ENCODE results near the gene C1QTNF8. TPM values are rescaled to one million over a fixed set of nuclear protein-coding genes. Genes with fewer than 3 reads are reported as not detected.

The C1QTNF8 gene
- total RNA-seq, 2 donors from 2014 or later: 4.3 to 7.0 TPM

- Histone ChIP-seq H3K27me3 (replicated peaks; ENCODE audit: insufficient read depth) (no peaks in the 10 kb centered on the region), H3K27ac (no peak overlapping the region)
Measured at GRCh38 chr16:1058216-1058615, 37.8 kb downstream of the C1QTNF8 start.

GRCh38 chr16:1057252-1057932, 38.7 kb downstream of the C1QTNF8 start:
- no peak for ATAC-seq (ENCODE audit: insufficient number of reproducible peaks, low FRiP score, low read depth)

More at GRCh38 chr16:1058216-1058615, 37.8 kb downstream of the C1QTNF8 start:
- Histone ChIP-seq H3K36me3 (no peaks in the 10 kb centered on the region), H3K4me1 (ENCODE audit: control insufficient read depth in 1 of 2, low read depth in 2 of 2) (peaks cover 4 to 6% of the 10 kb centered on the region in 2 donors), H3K9me3 (no peaks in the 10 kb centered on the region), H3K4me3 (no peak overlapping the region)
- DNase-seq (ENCODE audit: low spot score) (no peak), ATAC-seq (ENCODE audit: insufficient number of reproducible peaks, low FRiP score, low read depth) (no peak)
- TF ChIP-seq CTCF (IDR thresholded peaks at IDR 0.05): no peak

GRCh38 chr16:1056196-1056595, 39.8 kb downstream of the C1QTNF8 start:
- H3K36me3 ChIP-seq: no peaks in the 10 kb centered on the region
- H3K27me3 ChIP-seq (replicated peaks; ENCODE audit: insufficient read depth): no peaks in the 10 kb centered on the region

More at GRCh38 chr16:1057252-1057932, 38.7 kb downstream of the C1QTNF8 start:
- Histone ChIP-seq H3K36me3 (no peaks in the 10 kb centered on the region), H3K27ac (no peak overlapping the region), H3K4me3 (no peak overlapping the region), H3K4me1 (ENCODE audit: control insufficient read depth in 1 of 2, low read depth in 2 of 2) (peaks cover 4 to 6% of the 10 kb centered on the region in 2 donors), H3K27me3 (replicated peaks; ENCODE audit: insufficient read depth) (no peaks in the 10 kb centered on the region), H3K9me3 (no peaks in the 10 kb centered on the region)
- TF ChIP-seq CTCF (IDR thresholded peaks at IDR 0.05): peak; percentile 98
- DNase-seq (ENCODE audit: low spot score): no peak

GRCh38 chr16:1055557-1055924, 40.5 kb downstream of the C1QTNF8 start:
- ATAC-seq (ENCODE audit: insufficient number of reproducible peaks, low FRiP score, low read depth): no peak
- Histone ChIP-seq H3K27me3 (replicated peaks; ENCODE audit: insufficient read depth) (no peaks in the 10 kb centered on the region), H3K36me3 (no peaks in the 10 kb centered on the region), H3K4me1 (ENCODE audit: control insufficient read depth in 1 of 2, low read depth in 2 of 2) (peaks cover 4 to 6% of the 10 kb centered on the region in 2 donors), H3K27ac (no peak overlapping the region), H3K9me3 (no peaks in the 10 kb centered on the region), H3K4me3 (no peak overlapping the region)
- no peak for TF ChIP-seq CTCF (IDR thresholded peaks at IDR 0.05)
- no peak for DNase-seq (ENCODE audit: low spot score)

More at GRCh38 chr16:1056196-1056595, 39.8 kb downstream of the C1QTNF8 start:
- no peak for DNase-seq (ENCODE audit: low spot score)
- Histone ChIP-seq H3K4me1 (ENCODE audit: control insufficient read depth in 1 of 2, low read depth in 2 of 2) (peaks cover 4 to 6% of the 10 kb centered on the region in 2 donors), H3K9me3 (no peaks in the 10 kb centered on the region), H3K4me3 (no peak overlapping the region), H3K27ac (no peak overlapping the region)
- no peak for ATAC-seq (ENCODE audit: insufficient number of reproducible peaks, low FRiP score, low read depth)
- no peak for TF ChIP-seq CTCF (IDR thresholded peaks at IDR 0.05)

- no peak for DNase-seq (ENCODE audit: low spot score)
- H3K27me3 ChIP-seq (replicated peaks; ENCODE audit: insufficient read depth): no peaks in the 10 kb centered on the region
Measured at GRCh38 chr16:1054660-1055556, 41.1 kb downstream of the C1QTNF8 start.

More at GRCh38 chr16:1054660-1055556, 41.1 kb downstream of the C1QTNF8 start:
- Histone ChIP-seq H3K9me3 (no peaks in the 10 kb centered on the region), H3K27ac (no peak overlapping the region), H3K4me3 (no peak overlapping the region), H3K36me3 (no peaks in the 10 kb centered on the region), H3K4me1 (ENCODE audit: control insufficient read depth in 1 of 2, low read depth in 2 of 2) (peaks cover 4 to 6% of the 10 kb centered on the region in 2 donors)
- ATAC-seq (ENCODE audit: insufficient number of reproducible peaks, low FRiP score, low read depth): no peak
- TF ChIP-seq CTCF (IDR thresholded peaks at IDR 0.05): peak; percentile 83

Measured in thoracic aorta (tissue), 2 donors.